ENCODE data around the gene RXRB.

GRCh38 chr6:33192105-33192646 is 8.3 kb downstream of the RXRB start, which contains the start of gene COL11A2:
- TF ChIP-seq CTCF (IDR thresholded peaks at IDR 0.05; ENCODE audit: low read length) (no peak), EZH2 (optimal IDR thresholded peaks at IDR 0.05; ENCODE audit: low read depth, low read length) (no peak), EZH2phosphoT487 (IDR thresholded peaks at IDR 0.05; ENCODE audit: low read length) (no peak)
